ENCODE results near the gene RDX.

- TF ChIP-seq CTCF (IDR thresholded peaks at IDR 0.05), result no peak
- TF ChIP-seq POLR2A (IDR thresholded peaks at IDR 0.05), result no peak
Observed at GRCh38 chr11:110293389-110293788, 3.0 kb downstream of the RDX start.

All from lower leg skin (tissue), 3 donors.